ENCODE measurements around the gene ZEB2. TPM values are rescaled to one million over a fixed set of nuclear protein-coding genes. Genes with fewer than 3 reads are reported as not detected.

The ZEB2 gene
- polyA plus RNA-seq, 1 donor from 2014 or later = 2.2 TPM

- H3K4me3 ChIP-seq (ENCODE audit: low read length) = no peak overlapping the region
- H3K9me3 ChIP-seq (ENCODE audit: low read length) = no peaks in the 10 kb centered on the region
- H2AFZ ChIP-seq (ENCODE audit: low read depth, low read length) = no peak overlapping the region
- H3K79me2 ChIP-seq (replicated peaks; ENCODE audit: insufficient read depth, low read length) = no peaks in the 10 kb centered on the region
- no peaks in the 10 kb centered on the region for H3F3A ChIP-seq (ENCODE audit: insufficient read depth, low read length, poor library complexity, severe bottlenecking)
- no peak overlapping the region for H3K9ac ChIP-seq (ENCODE audit: low read length)
- no peaks in the 10 kb centered on the region for H3K27me3 ChIP-seq (ENCODE audit: insufficient read depth, low read depth, low read length)
- no peaks in the 10 kb centered on the region for H4K20me1 ChIP-seq (ENCODE audit: insufficient read depth)
- no peak overlapping the region for H3K4me2 ChIP-seq (ENCODE audit: low read length)
- no peak overlapping the region for H3K27ac ChIP-seq (ENCODE audit: low read length)
- no peak for TF ChIP-seq RAD21 (conservative IDR thresholded peaks at IDR 0.05)
- no peak for TF ChIP-seq MXI1 (conservative IDR thresholded peaks at IDR 0.05; ENCODE audit: poor library complexity, severe bottlenecking)
- no peaks in the 10 kb centered on the region for H3K9me2 ChIP-seq (ENCODE audit: insufficient read depth, low read length)
- no peaks in the 10 kb centered on the region for H3K36me3 ChIP-seq (ENCODE audit: insufficient read depth, low read length)
These were observed 171.1 kb downstream of the ZEB2 start for GRCh38 chr2:144348846-144349245.

- no peaks in the 10 kb centered on the region for H3F3A ChIP-seq (ENCODE audit: insufficient read depth, low read length, poor library complexity, severe bottlenecking)
- H3K36me3 ChIP-seq (ENCODE audit: insufficient read depth, low read length) = no peaks in the 10 kb centered on the region
- no peaks in the 10 kb centered on the region for H4K20me1 ChIP-seq (ENCODE audit: insufficient read depth)
- no peak overlapping the region for H3K9ac ChIP-seq (ENCODE audit: low read length)
- H3K27me3 ChIP-seq (ENCODE audit: insufficient read depth, low read depth, low read length) = no peaks in the 10 kb centered on the region
- no peak overlapping the region for H3K27ac ChIP-seq (ENCODE audit: low read length)
- H3K4me2 ChIP-seq (ENCODE audit: low read length) = no peak overlapping the region
- no peaks in the 10 kb centered on the region for H3K9me2 ChIP-seq (ENCODE audit: insufficient read depth, low read length)
- H2AFZ ChIP-seq (ENCODE audit: low read depth, low read length) = no peak overlapping the region
- H3K79me2 ChIP-seq (replicated peaks; ENCODE audit: insufficient read depth, low read length) = no peaks in the 10 kb centered on the region
- no peak for TF ChIP-seq TAF1 (IDR thresholded peaks at IDR 0.05; ENCODE audit: low read depth)
- TF ChIP-seq EZH2 (IDR thresholded peaks at IDR 0.05; ENCODE audit: borderline replicate concordance, insufficient read depth, low read length, poor library complexity, severe bottlenecking) = no peak
- TF ChIP-seq REST (IDR thresholded peaks at IDR 0.05; ENCODE audit: borderline replicate concordance) = no peak
- TF ChIP-seq RAD21 (conservative IDR thresholded peaks at IDR 0.05) = no peak
- no peak for TF ChIP-seq POLR2AphosphoS5 (IDR thresholded peaks at IDR 0.05)
- no peak for TF ChIP-seq SMC3 (conservative IDR thresholded peaks at IDR 0.05; ENCODE audit: poor library complexity)
- TF ChIP-seq MXI1 (conservative IDR thresholded peaks at IDR 0.05; ENCODE audit: poor library complexity, severe bottlenecking) = no peak
- TF ChIP-seq CTCF (IDR thresholded peaks at IDR 0.05; ENCODE audit: poor library complexity, severe bottlenecking) = no peak
- H3K4me3 ChIP-seq (ENCODE audit: low read length) = no peak overlapping the region
- H3K9me3 ChIP-seq (ENCODE audit: low read length) = no peaks in the 10 kb centered on the region
These were observed 173.7 kb downstream of the ZEB2 start for GRCh38 chr2:144346229-144346628.

- Histone ChIP-seq H3K36me3 (ENCODE audit: insufficient read depth, low read length) (no peaks in the 10 kb centered on the region), H3K27ac (ENCODE audit: low read length) (no peak overlapping the region), H3K79me2 (replicated peaks; ENCODE audit: insufficient read depth, low read length) (no peaks in the 10 kb centered on the region), H3K9me3 (ENCODE audit: low read length) (no peaks in the 10 kb centered on the region), H2AFZ (ENCODE audit: low read depth, low read length) (no peak overlapping the region), H3K4me3 (ENCODE audit: low read length) (no peak overlapping the region), H3K9me2 (ENCODE audit: insufficient read depth, low read length) (no peaks in the 10 kb centered on the region), H4K20me1 (ENCODE audit: insufficient read depth) (no peaks in the 10 kb centered on the region), H3K4me2 (ENCODE audit: low read length) (no peak overlapping the region), H3F3A (ENCODE audit: insufficient read depth, low read length, poor library complexity, severe bottlenecking) (no peaks in the 10 kb centered on the region), H3K27me3 (ENCODE audit: insufficient read depth, low read depth, low read length) (no peaks in the 10 kb centered on the region), H3K9ac (ENCODE audit: low read length) (no peak overlapping the region)
- TF ChIP-seq EZH2 (IDR thresholded peaks at IDR 0.05; ENCODE audit: borderline replicate concordance, insufficient read depth, low read length, poor library complexity, severe bottlenecking) (no peak), SMC3 (conservative IDR thresholded peaks at IDR 0.05; ENCODE audit: poor library complexity) (no peak), RAD21 (conservative IDR thresholded peaks at IDR 0.05) (no peak), REST (IDR thresholded peaks at IDR 0.05; ENCODE audit: borderline replicate concordance) (no peak), EP300 (conservative IDR thresholded peaks at IDR 0.05; ENCODE audit: poor library complexity, severe bottlenecking) (no peak), TAF1 (IDR thresholded peaks at IDR 0.05; ENCODE audit: low read depth) (no peak), POLR2AphosphoS5 (IDR thresholded peaks at IDR 0.05) (no peak), MXI1 (conservative IDR thresholded peaks at IDR 0.05; ENCODE audit: poor library complexity, severe bottlenecking) (no peak), CTCF (IDR thresholded peaks at IDR 0.05; ENCODE audit: poor library complexity, severe bottlenecking) (no peak)
These were observed 176.8 kb downstream of the ZEB2 start for GRCh38 chr2:144343145-144343544.
